Smooth muscle cell of the coronary artery (primary cell): Measurements from ENCODE around the gene PCBD2. TPM values are rescaled to one million over a fixed set of nuclear protein-coding genes. Genes with fewer than 3 reads are reported as not detected.

Experiments
- total RNA-seq: library from RNA; depleted of rRNA; stranded (reverse); fragments of >200 nt; gene quantifications from 2 replicates; pipeline ENCODE4 v1.2.3, GENCODE V29; 2014; ENCODE audit warnings: low replicate concordance

PCBD2 gene
- total RNA-seq: 2.2 and 3.6 TPM in 2 replicates

DNA sequence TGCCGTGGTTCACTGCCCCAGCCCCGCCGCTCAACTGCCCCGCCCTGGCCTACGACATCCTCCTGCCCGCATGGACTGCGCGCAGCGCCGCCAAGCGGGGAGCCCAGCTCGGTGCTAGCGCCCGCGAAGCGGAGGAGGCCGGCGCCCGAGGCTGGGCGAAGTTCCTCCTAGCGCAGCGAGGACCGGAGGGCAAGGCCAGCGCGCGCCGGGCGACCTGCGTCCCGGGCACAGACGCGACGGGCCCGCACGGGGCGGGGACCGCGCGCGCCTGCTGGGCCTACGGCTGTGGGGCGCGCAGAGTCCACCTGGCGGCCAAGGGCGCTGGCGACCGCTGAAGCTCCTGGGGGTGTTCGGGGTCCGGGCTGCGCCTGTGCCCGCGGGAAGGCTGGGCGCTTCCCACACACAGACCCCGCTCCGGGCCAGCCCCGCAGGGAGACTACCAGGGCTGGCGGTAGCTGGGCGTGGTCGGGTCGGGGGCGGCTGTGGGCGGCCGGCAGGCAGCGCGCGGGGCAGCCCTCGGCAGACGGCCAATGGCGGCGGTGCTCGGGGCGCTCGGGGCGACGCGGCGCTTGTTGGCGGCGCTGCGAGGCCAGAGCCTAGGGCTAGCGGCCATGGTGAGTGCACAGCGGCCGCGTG is at the start of gene PCBD2:
PCBD2 (plus strand) TSS at position 522 of the 636 bp plus-strand sequence; CDS start at position 531, 9 bp downstream.

DNA sequence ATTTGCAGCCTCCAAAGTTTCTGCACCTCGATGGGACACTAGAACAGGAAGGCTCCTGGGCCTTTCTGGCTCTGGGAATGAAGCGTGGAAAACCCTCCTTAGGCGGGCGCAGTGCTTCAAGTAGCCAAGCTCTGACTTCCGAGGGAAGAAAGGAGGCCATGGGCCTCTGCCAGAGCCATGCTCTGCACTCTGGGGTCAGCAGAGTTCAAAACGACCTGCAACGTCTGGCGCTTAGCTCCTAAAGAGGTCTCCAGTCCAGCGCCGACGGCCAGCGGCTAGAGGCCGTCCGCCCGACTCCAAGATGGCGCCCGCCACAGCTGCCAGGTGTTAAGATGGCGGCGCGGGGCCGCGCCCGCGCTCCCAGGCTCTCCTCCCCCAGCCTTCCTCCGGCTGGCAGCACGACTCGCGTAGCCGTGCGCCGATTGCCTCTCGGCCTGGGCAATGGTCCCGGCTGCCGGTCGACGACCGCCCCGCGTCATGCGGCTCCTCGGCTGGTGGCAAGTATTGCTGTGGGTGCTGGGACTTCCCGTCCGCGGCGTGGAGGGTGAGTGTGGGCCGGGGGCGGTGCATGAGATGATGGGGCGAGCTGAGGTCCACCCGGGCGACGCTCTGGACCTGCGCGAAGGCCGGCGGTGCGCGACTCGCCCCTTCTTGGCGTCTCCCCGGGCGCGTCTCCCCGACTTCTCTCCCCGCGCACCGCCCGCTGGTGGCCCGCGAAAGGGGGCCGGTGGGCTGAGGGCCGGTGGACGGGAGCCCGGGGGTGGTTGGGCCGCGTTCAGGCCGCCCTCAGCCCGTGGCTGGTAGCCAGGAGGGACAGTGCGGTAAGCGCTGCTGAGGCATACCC is 30.7 kb upstream of the PCBD2 start, which contains the start of gene TXNDC15:
TXNDC15 (plus strand) TSS at position 385 of the 844 bp plus-strand sequence; CDS start at position 442, 57 bp downstream.

DNA sequence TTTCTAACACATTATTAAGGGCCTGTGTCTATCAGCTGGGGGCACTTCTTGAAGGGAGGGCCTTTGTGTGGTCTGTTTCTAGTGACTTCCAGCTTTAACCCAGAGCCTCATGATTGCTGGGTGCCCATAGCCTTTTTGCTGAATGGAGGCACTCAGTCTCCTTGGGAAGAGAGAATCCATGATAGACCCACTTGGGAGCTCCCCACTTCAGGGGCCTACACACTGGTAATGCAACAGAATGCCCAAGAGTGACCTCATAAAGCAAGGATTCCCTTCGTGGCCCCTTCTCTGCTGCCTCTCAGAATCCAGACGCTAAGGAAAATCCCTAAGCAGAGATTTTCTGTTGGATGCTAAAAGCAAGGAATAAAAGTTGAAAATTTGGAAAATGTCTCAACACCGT is 62.7 kb downstream of the PCBD2 start, which contains the start of gene CATSPER3:
CATSPER3 (plus strand) TSS at position 301 of the 400 bp plus-strand sequence; CDS start at position 386, 85 bp downstream.

Other genes with a start within 250 kb of the PCBD2 start
- 40.5 and 41.1 TPM in 2 replicates for gene CAMLG, start 166.6 kb upstream of the PCBD2 start, total RNA-seq
- 16.5 and 16.8 TPM in 2 replicates for gene DDX46, start 146.4 kb upstream of the PCBD2 start, total RNA-seq
- 13.8 and 36.5 TPM in 2 replicates for gene C5orf24, start 59.2 kb upstream of the PCBD2 start, total RNA-seq
- 78.2 and 304 TPM in 2 replicates for gene TXNDC15, start 30.8 kb upstream of the PCBD2 start, total RNA-seq
- 0.08 TPM in 1 of 2 replicates, not detected in the other for gene CATSPER3, start 62.8 kb downstream of the PCBD2 start, total RNA-seq
- 0.12 and 0.68 TPM in 2 replicates for gene PITX1, start 129.1 kb downstream of the PCBD2 start, total RNA-seq